Measurements from ENCODE around the gene LRRC75B.

The LRRC75B gene

GRCh38 chr22:24542641-24543040 lies 50.2 kb downstream of the LRRC75B start:
- no peak overlapping the region for H3K4me3 ChIP-seq (ENCODE audit: low read depth, low read length)
- H3K9me3 ChIP-seq (ENCODE audit: severe bottlenecking), result no peaks in the 10 kb centered on the region
- DNase-seq, result no peak
- H3K36me3 ChIP-seq, result peaks cover 66% of the 10 kb centered on the region
- H3K27ac ChIP-seq, result no peak overlapping the region
- no peak for TF ChIP-seq CTCF (IDR thresholded peaks at IDR 0.05; ENCODE audit: low read depth, low read length)
- no peaks in the 10 kb centered on the region for H3K27me3 ChIP-seq (ENCODE audit: insufficient read depth, low read depth, severe bottlenecking)

- no peak for DNase-seq
- H3K27ac ChIP-seq, result no peak overlapping the region
- H3K36me3 ChIP-seq, result peaks cover 58% of the 10 kb centered on the region
- no peaks in the 10 kb centered on the region for H3K9me3 ChIP-seq (ENCODE audit: severe bottlenecking)
- no peak overlapping the region for H3K4me3 ChIP-seq (ENCODE audit: low read depth, low read length)
- no peak for TF ChIP-seq CTCF (IDR thresholded peaks at IDR 0.05; ENCODE audit: low read depth, low read length)
- no peaks in the 10 kb centered on the region for H3K27me3 ChIP-seq (ENCODE audit: insufficient read depth, low read depth, severe bottlenecking)
Observed at GRCh38 chr22:24541681-24542515, 51.0 kb downstream of the LRRC75B start.

GRCh38 chr22:24540470-24540869 lies 52.4 kb downstream of the LRRC75B start:
- TF ChIP-seq CTCF (IDR thresholded peaks at IDR 0.05; ENCODE audit: low read depth, low read length), result no peak
- no peak for DNase-seq
- H3K27ac ChIP-seq, result no peak overlapping the region
- H3K9me3 ChIP-seq (ENCODE audit: severe bottlenecking), result no peaks in the 10 kb centered on the region
- no peaks in the 10 kb centered on the region for H3K27me3 ChIP-seq (ENCODE audit: insufficient read depth, low read depth, severe bottlenecking)
- H3K4me3 ChIP-seq (ENCODE audit: low read depth, low read length), result no peak overlapping the region
- H3K36me3 ChIP-seq, result peaks cover 45% of the 10 kb centered on the region

GRCh38 chr22:24536089-24536488 lies 56.8 kb downstream of the LRRC75B start:
- no peak overlapping the region for H3K4me3 ChIP-seq (ENCODE audit: low read depth, low read length)

More at GRCh38 chr22:24536089-24536488, 56.8 kb downstream of the LRRC75B start:
- H3K36me3 ChIP-seq, result peaks cover 14% of the 10 kb centered on the region
- no peak overlapping the region for H3K27ac ChIP-seq
- no peaks in the 10 kb centered on the region for H3K27me3 ChIP-seq (ENCODE audit: insufficient read depth, low read depth, severe bottlenecking)
- TF ChIP-seq CTCF (IDR thresholded peaks at IDR 0.05; ENCODE audit: low read depth, low read length), result no peak
- DNase-seq, result no peak
- H3K9me3 ChIP-seq (ENCODE audit: severe bottlenecking), result no peaks in the 10 kb centered on the region
